Activated T-cell treated with anti-CD3 and anti-CD28 coated beads, Interleukin-2, amount 50 U/mL, for 72 hours (primary cell): ENCODE data around the gene SPCS2. TPM values are rescaled to one million over a fixed set of nuclear protein-coding genes. Genes with fewer than 3 reads are reported as not detected.
"Not testable (repeated sequence)": the region's sequence is repeated elsewhere in the genome, so short reads cannot be mapped to it uniquely, and the experiment has no call there.

Experiments
- ATAC-seq, 2 donors: fragments of 150-1000 bp; cut with Tn5 transposase; replicated peaks in 1 of 2; 2 replicates each; pipeline ENCODE4 v1.10.0; 2021; ENCODE audit warnings: moderate library complexity in 2 of 2, mild to moderate bottlenecking in 1 of 2
- DNase-seq, 2 donors: peaks; one replicate each; pipeline ENCODE4 v3.0.0; 2021 to 2022; ENCODE audit warnings: mixed read lengths in 1 of 2
- H3K27ac Mint-ChIP-seq: one replicate; pipeline ENCODE4 v1.8.0; 2022; ENCODE audit warnings: mild to moderate bottlenecking, moderate library complexity, mixed read lengths
- H3K27me3 Mint-ChIP-seq: one replicate; pipeline ENCODE4 v1.8.0; 2022; ENCODE audit warnings: low read depth, mixed read lengths
- H3K36me3 Mint-ChIP-seq, 2 donors: one replicate each; pipeline ENCODE4 v1.8.0; 2022; ENCODE audit warnings: mixed read lengths in 2 of 2, mild to moderate bottlenecking in 1 of 2; ENCODE audit not compliant: insufficient read depth in 2 of 2
- H3K4me1 Mint-ChIP-seq: one replicate; pipeline ENCODE4 v1.8.0; 2022; ENCODE audit warnings: low read depth, mixed read lengths
- H3K4me3 Mint-ChIP-seq, 2 donors: one replicate each; pipeline ENCODE4 v1.8.0; 2022; ENCODE audit warnings: mild to moderate bottlenecking in 2 of 2, mixed read lengths in 2 of 2, moderate library complexity in 2 of 2
- H3K9me3 Mint-ChIP-seq, 2 donors: one replicate each; pipeline ENCODE4 v1.8.0; 2022; ENCODE audit warnings: mixed read lengths in 2 of 2
- total RNA-seq, 2 donors: library from RNA; stranded (reverse); gene quantifications; one replicate each; pipeline ENCODE4 v1.2.3, GENCODE V29; 2022

SPCS2 gene
- total RNA-seq, 2 donors from 2014 or later = 154 to 160 TPM

DNA sequence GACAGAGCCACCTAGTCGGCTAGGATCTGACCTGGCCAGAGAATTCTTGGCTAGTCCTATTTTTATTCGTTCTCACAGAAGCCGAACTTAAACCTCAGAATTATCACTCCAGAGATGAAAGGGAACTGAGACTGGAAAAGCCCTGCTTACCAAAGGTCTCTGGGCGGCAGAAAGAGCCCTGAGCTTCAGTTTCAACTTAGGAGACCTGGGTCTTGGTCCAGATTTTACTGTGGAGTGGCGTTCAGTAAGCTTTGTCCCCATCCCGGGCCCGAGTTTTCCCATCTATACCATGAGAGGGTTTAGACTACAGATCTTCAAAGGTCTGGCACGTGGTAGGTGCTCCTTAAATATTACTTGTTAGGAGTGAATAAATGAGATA is 40.2 kb downstream of the SPCS2 start:
- ATAC-seq (no peak), DNase-seq (peak; percentile 5 to 6)
- peak overlapping the region; percentile 93 for H3K27ac Mint-ChIP-seq
- peaks cover 0 to 3% of the 10 kb centered on the region in 2 donors for H3K36me3 Mint-ChIP-seq
- no peaks in the 10 kb centered on the region for H3K27me3 Mint-ChIP-seq
- no peaks in the 10 kb centered on the region for H3K9me3 Mint-ChIP-seq
- H3K4me1 Mint-ChIP-seq = peaks cover 34% of the 10 kb centered on the region
- peak overlapping the region; percentile 90 to 98 for H3K4me3 Mint-ChIP-seq

GRCh38 chr11:74990150-74990549 is 41.1 kb downstream of the SPCS2 start:
- Mint-ChIP-seq H3K4me3 (peak overlapping the region; percentile 90 to 98), H3K4me1 (peaks cover 40% of the 10 kb centered on the region), H3K27ac (peak overlapping the region; percentile 93)
- not testable (repeated sequence) for DNase-seq, ATAC-seq, H3K36me3 Mint-ChIP-seq, H3K9me3 Mint-ChIP-seq, H3K27me3 Mint-ChIP-seq

- no peak for DNase-seq
- Mint-ChIP-seq H3K4me1 (peaks cover 40% of the 10 kb centered on the region), H3K27ac (peak overlapping the region; percentile 31), H3K27me3 (no peaks in the 10 kb centered on the region), H3K9me3 (no peaks in the 10 kb centered on the region), H3K4me3 (peak overlapping the region; percentile 90 to 98), H3K36me3 (peaks cover 0 to 5% of the 10 kb centered on the region in 2 donors)
- ATAC-seq = no peak
Measured at GRCh38 chr11:74990941-74991340, 41.9 kb downstream of the SPCS2 start.

DNA sequence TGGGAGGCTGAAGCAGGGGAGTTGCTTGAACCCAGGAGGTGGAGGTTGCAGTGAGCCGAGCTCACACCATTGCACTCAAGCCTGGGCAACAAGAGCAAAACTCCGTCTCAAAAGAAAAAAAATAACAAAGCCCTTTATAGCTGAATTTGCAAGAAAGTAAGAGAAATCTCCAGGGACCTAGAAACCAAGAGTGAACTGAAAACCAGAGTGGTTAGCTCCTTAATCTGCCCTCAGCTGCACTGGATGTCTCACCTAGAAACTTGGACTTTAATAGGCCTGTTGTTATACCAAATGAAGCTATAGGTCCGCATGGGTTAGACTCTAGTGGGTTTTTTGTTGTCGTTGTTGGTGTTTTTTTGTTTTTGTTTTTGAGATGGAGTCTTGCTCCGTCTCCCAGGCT is 43.8 kb downstream of the SPCS2 start:
- Mint-ChIP-seq H3K4me3 (no peak overlapping the region), H3K36me3 (peaks cover 0 to 5% of the 10 kb centered on the region in 2 donors), H3K27me3 (no peaks in the 10 kb centered on the region), H3K9me3 (no peaks in the 10 kb centered on the region), H3K4me1 (peaks cover 40% of the 10 kb centered on the region), H3K27ac (no peak overlapping the region)
- DNase-seq (no peak), ATAC-seq (no peak)

DNA sequence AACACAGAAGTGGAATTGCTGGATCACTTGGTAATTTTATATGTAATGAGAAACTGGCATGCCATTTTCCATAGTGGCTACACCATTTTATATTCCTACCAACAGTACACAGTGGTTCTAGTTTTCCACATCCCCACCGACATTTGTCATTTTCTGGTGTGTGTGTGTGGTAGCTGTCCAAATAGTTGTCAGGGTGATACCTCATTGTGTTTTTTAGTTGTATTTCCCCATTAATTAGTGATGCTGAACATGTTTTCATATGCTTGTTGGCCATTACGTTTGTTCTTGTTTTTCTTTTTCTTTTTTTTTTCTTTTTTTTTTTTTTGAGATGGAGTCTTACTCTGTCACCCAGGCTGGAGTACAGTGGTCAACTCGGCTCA is 51.9 kb downstream of the SPCS2 start:
- Mint-ChIP-seq H3K4me3 (no peak overlapping the region), H3K9me3 (no peaks in the 10 kb centered on the region), H3K27ac (no peak overlapping the region), H3K36me3 (peaks cover 0 to 2% of the 10 kb centered on the region in 2 donors), H3K4me1 (no peaks in the 10 kb centered on the region), H3K27me3 (no peaks in the 10 kb centered on the region)
- DNase-seq = no peak
- ATAC-seq = no peak

GRCh38 chr11:75001686-75002085 is 52.6 kb downstream of the SPCS2 start:
- no peak for ATAC-seq
- Mint-ChIP-seq H3K27ac (no peak overlapping the region), H3K36me3 (peaks cover 0 to 3% of the 10 kb centered on the region in 2 donors), H3K9me3 (no peaks in the 10 kb centered on the region), H3K4me3 (no peak overlapping the region), H3K27me3 (no peaks in the 10 kb centered on the region), H3K4me1 (no peaks in the 10 kb centered on the region)
- no peak for DNase-seq

GRCh38 chr11:75002516-75002915 is 53.5 kb downstream of the SPCS2 start:
- no peaks in the 10 kb centered on the region for H3K9me3 Mint-ChIP-seq
- no peak overlapping the region for H3K4me3 Mint-ChIP-seq
- peaks cover 3 to 11% of the 10 kb centered on the region in 2 donors for H3K36me3 Mint-ChIP-seq
- H3K27ac Mint-ChIP-seq = no peak overlapping the region
- ATAC-seq = no peak
- H3K27me3 Mint-ChIP-seq = no peaks in the 10 kb centered on the region
- no peaks in the 10 kb centered on the region for H3K4me1 Mint-ChIP-seq
- no peak for DNase-seq

DNA sequence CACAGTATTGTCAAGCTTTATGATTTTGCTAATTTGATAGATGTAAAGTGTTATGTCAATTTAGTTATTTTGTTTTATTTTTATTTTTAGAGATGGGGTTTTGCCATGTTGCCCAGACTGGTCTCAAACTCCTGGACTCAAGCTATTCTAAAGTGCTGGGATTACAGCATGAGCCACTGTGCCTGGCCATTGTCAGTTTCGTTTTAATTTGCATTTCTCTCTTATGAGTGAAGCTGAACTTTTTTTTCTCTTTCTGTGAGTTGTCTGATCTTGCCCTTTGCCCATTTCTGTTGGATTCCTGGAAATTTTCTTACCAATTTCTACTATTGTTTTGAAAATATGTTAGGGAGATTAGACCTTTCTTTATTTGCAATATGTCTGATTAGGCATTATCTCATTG is 55.1 kb downstream of the SPCS2 start:
- Mint-ChIP-seq H3K36me3 (peaks cover 3 to 16% of the 10 kb centered on the region in 2 donors), H3K4me1 (no peaks in the 10 kb centered on the region), H3K27ac (no peak overlapping the region), H3K27me3 (no peaks in the 10 kb centered on the region), H3K9me3 (no peaks in the 10 kb centered on the region), H3K4me3 (no peak overlapping the region)
- no peak for DNase-seq
- no peak for ATAC-seq

DNA sequence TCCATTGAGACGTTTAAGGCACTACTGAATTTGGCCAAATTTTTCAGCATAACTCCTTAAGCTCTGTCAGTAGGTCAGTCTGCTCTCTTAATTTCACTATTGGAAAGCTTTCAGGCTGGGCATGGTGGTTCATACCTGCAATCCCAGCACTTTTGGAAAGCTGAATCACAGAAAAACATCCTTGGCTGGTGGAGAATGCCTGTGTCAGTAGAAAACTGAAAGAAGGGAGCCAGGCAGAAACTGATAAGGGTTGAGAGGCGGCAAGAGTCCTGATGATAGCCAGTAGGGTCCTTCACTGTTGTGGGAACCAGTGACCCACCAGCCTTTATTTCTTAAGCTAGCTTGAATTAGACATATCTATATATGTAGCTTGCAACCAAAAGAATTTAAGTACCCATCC is 62.3 kb downstream of the SPCS2 start:
- Mint-ChIP-seq H3K4me3 (no peak overlapping the region), H3K9me3 (no peaks in the 10 kb centered on the region), H3K4me1 (peaks cover 6% of the 10 kb centered on the region), H3K27ac (no peak overlapping the region), H3K27me3 (no peaks in the 10 kb centered on the region), H3K36me3 (peaks cover 3 to 16% of the 10 kb centered on the region in 2 donors)
- ATAC-seq (no peak), DNase-seq (no peak)

GRCh38 chr11:75011872-75012271 is 62.8 kb downstream of the SPCS2 start:
- no peak for DNase-seq
- no peak for ATAC-seq
- H3K4me1 Mint-ChIP-seq = peaks cover 6% of the 10 kb centered on the region
- no peaks in the 10 kb centered on the region for H3K27me3 Mint-ChIP-seq
- H3K9me3 Mint-ChIP-seq = no peaks in the 10 kb centered on the region
- no peak overlapping the region for H3K4me3 Mint-ChIP-seq
- H3K36me3 Mint-ChIP-seq = peaks cover 3 to 14% of the 10 kb centered on the region in 2 donors
- H3K27ac Mint-ChIP-seq = no peak overlapping the region

DNA sequence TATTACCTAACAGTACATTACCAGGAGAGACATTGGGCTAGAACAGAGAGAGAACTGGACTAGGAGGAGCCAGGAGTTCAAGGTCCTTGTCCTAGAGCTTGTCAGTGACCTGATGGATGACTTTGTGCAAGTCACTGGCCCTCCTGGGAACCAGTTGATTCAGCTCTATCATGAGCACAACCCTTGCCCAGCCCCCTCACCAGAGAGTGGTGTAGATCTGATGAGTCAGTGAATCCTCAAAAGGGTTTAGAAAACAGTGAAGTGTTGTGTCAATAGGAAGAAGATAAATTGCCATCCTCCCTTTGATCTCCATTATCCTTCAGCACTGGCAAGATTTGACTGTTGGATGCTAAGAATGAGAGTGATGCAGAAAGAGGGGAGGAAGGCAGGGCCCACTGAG is 64.0 kb downstream of the SPCS2 start:
- H3K36me3 Mint-ChIP-seq = peaks cover 0 to 6% of the 10 kb centered on the region in 2 donors
- H3K27ac Mint-ChIP-seq = no peak overlapping the region
- no peak overlapping the region for H3K4me3 Mint-ChIP-seq
- DNase-seq (no peak), ATAC-seq (peak in 1 of 2 donors; percentile 23)
- no peaks in the 10 kb centered on the region for H3K9me3 Mint-ChIP-seq
- H3K4me1 Mint-ChIP-seq = peaks cover 6% of the 10 kb centered on the region
- H3K27me3 Mint-ChIP-seq = no peaks in the 10 kb centered on the region

DNA sequence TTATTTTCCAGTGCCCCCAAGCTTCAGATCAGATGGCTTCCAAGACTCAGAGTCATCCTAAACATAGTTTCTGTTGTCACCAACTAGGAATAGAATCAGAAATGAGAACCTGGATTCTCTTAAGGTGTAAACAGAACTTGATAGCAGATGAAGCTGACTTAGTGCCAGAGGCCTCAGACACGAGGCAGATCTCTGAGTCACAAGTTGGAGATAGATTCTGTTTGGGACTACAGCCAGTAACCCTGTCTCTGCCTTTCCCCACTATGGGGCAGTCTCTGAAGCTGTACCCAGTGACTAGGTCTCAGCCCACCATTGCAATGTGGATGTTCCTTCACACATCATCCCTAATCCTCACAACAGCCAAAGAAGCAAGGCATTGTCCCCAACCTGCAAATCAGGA is 65.1 kb downstream of the SPCS2 start:
- no peaks in the 10 kb centered on the region for H3K27me3 Mint-ChIP-seq

DNA sequence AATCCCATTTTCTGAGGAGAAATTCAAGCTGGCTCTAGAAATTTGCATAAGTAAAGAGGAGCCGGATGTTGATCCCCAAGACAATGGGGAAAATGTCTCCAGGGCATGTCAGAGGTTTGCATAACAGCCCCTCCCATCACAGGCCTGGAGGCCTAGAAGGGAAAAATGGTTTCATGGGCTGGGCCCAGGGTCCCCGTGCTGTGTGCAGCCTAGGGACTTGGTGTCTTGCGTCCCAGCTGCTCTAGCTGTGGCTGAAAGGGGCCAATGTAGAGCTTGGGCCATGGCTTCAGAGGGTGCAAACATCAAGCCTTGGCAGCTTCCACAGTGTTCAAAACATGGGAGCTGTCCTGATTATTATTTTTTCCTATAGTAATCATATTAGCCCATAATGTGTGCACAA is 70.1 kb downstream of the SPCS2 start:
- DNase-seq, ATAC-seq, H3K27ac Mint-ChIP-seq, H3K4me1 Mint-ChIP-seq, H3K27me3 Mint-ChIP-seq, H3K4me3 Mint-ChIP-seq, H3K9me3 Mint-ChIP-seq, H3K36me3 Mint-ChIP-seq: not testable (repeated sequence)

More for the DNA sequence above, 65.1 kb downstream of the SPCS2 start:
- DNase-seq (no peak), ATAC-seq (no peak)
- H3K4me1 Mint-ChIP-seq = peaks cover 6% of the 10 kb centered on the region
- H3K4me3 Mint-ChIP-seq = no peak overlapping the region
- peaks cover 0 to 3% of the 10 kb centered on the region in 2 donors for H3K36me3 Mint-ChIP-seq
- no peak overlapping the region for H3K27ac Mint-ChIP-seq
- H3K9me3 Mint-ChIP-seq = no peaks in the 10 kb centered on the region

- DNase-seq, ATAC-seq, H3K36me3 Mint-ChIP-seq, H3K4me1 Mint-ChIP-seq, H3K9me3 Mint-ChIP-seq, H3K27ac Mint-ChIP-seq, H3K4me3 Mint-ChIP-seq, H3K27me3 Mint-ChIP-seq: not testable (repeated sequence)
Measured at GRCh38 chr11:75020328-75020727, 71.3 kb downstream of the SPCS2 start.
